AG09309 (cell line): Measurements from ENCODE around the gene KANSL2.

Experiments
- DNase-seq: peaks from one replicate; pipeline ENCODE4 v3.0.0-alpha.2; 2010; ENCODE audit warnings: low read depth
- H3K4me3 ChIP-seq: 2 replicates; pipeline ENCODE4 v1.5.1; 2011; ENCODE audit warnings: mild to moderate bottlenecking, low read depth, low read length, moderate library complexity; ENCODE audit not compliant: control insufficient read depth
- TF ChIP-seq, protein P1 (sequence below): IDR thresholded peaks from 2 replicates; pipeline ENCODE4 v1.5.1; 2011; ENCODE audit warnings: mild to moderate bottlenecking, low read depth, low read length, inconsistent platforms; ENCODE audit not compliant: insufficient read depth, control insufficient read depth; ENCODE audit errors: missing control alignments

KANSL2 gene

DNA sequence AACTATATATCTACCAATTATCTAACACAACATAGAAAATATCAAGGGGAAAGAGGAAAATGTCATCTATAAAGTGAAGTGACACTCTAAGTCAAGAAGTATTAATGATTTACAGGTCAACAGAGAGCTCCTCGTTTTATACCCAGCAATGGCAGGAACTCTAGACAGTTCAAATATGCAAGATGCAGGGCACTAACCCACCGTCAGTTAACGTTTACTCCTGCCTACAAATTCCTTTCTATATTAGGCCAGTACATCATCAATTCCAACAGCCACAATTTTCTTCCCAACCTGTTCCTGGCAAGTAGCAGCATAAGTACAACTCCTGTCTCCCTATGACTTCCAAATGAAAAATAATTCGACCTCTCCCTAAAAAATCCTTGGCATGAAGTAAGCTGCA lies 9.0 kb upstream of the KANSL2 start:
- DNase-seq: no peak
- TF ChIP-seq, protein P1, sequence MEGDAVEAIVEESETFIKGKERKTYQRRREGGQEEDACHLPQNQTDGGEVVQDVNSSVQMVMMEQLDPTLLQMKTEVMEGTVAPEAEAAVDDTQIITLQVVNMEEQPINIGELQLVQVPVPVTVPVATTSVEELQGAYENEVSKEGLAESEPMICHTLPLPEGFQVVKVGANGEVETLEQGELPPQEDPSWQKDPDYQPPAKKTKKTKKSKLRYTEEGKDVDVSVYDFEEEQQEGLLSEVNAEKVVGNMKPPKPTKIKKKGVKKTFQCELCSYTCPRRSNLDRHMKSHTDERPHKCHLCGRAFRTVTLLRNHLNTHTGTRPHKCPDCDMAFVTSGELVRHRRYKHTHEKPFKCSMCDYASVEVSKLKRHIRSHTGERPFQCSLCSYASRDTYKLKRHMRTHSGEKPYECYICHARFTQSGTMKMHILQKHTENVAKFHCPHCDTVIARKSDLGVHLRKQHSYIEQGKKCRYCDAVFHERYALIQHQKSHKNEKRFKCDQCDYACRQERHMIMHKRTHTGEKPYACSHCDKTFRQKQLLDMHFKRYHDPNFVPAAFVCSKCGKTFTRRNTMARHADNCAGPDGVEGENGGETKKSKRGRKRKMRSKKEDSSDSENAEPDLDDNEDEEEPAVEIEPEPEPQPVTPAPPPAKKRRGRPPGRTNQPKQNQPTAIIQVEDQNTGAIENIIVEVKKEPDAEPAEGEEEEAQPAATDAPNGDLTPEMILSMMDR: no peak
- H3K4me3 ChIP-seq: no peak overlapping the region

DNA sequence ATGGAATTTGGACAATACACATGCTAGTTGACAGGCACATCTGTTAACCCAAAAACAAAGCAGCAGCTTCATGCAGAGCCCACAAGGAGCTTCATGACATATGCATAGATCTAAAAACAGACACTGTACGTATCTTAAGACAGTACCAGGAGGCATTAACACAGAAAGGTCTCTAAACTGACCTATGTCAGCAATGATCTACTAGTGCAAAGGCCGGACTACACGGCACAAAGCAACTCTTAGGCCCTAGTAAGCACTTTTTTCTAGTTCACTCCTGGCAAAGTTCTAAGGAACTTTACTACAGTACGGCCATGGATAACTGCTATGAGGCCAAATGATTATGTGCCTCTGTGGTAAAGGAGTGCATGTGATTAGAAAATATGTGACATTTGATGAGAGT lies 8.4 kb upstream of the KANSL2 start:
- TF ChIP-seq, protein P1: no peak
- DNase-seq: no peak
- no peak overlapping the region for H3K4me3 ChIP-seq

DNA sequence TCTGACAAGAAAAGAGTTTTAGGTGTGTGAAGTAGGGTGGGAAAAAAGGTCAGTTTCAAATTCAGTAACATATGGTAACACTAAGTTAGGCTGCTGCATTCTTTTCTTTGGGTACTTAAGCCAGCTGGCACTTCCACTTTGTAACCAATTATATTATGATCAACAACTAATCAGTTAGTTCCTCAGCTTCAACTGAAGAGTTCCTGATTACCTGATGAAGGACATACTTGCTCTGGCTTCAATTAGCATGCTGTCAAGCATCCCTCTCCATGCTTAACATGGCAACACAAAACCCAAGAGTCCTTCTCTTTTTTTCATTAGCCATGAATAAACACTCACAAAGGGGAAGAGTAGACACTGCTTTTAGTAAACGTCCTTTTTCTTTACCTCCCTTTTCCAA lies 6.8 kb upstream of the KANSL2 start:
- DNase-seq: no peak
- TF ChIP-seq, protein P1: no peak
- no peak overlapping the region for H3K4me3 ChIP-seq

DNA sequence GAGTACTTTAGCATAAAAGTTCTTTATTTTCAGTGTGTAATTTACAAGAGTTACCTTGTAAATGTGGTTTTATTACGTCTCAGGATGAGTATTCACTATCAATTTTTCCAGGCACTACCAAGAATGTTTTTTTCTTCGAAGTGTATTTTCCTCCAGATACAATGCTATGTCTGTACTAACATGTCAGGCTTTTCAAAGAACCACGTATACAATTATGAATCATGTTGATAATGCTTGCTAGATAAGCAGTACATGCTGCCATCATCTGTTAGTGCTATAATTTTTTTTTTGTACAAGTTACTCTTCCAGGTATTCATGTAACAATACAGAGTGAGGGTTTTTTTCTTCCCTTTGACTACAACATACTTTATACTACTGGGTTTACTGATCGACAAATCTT lies 5.6 kb upstream of the KANSL2 start:
- no peak overlapping the region for H3K4me3 ChIP-seq
- no peak for DNase-seq
- TF ChIP-seq, protein P1: no peak

DNA sequence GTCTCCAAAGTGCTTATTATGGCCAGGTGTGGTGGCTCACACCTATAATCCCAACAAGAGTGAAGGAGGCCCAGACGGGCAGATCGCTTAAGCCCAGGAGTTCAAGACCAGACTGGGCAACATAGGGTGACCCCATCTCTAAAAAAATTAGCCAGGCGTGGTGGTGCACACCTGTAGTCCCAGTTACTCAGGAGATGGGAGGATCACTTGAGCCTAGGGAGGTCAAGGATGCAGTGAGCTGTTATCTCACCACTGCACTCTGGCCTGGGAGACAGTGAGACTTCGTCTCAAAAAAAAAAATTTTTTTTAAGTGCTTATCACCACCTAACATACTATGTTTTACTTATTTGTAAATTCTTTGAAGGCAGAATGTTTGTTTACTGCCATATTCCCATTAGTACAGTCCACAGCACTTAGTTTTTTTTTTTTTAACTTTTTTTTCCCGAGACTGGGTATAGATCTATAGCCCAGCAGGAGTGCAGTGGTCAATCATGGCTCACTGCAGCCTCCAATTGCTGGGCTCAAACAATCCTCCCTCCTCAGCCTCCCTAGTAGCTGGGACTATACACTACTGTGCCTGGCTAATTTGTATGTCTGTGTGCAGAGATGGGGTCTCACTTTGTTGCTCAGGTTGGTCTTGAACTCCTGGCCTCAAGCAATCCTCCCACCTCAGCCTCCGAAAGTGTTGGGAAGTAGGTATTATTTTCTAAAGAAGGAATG lies 4.7 kb upstream of the KANSL2 start:
- TF ChIP-seq, protein P1: no peak
- no peak for DNase-seq
- H3K4me3 ChIP-seq: no peak overlapping the region

DNA sequence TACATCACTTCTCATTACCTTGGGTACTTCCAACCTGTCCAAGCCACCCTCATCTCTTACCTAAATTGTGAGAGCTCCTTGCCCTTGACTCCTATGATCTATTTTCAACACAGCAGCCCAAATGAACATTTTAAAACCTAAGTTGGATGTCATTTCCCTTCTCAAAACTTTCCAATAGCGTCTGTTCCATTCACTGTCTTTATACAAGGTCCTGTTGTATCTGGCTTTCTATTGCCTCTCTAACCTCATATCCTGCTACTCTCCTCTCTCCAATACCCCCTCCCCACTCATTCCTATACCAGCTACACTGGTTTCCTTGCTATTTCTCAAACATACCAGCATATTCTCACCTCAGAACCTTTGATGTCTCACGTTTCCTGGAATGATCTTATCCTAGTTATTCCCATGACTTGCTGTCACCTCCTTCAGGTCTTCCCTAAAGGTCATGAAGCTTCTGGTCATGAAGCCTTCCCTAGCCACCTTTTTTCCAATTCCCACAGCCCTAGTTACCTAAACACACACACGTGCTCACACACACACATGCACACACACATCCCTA lies 4.1 kb upstream of the KANSL2 start:
- H3K4me3 ChIP-seq: no peak overlapping the region
- TF ChIP-seq, protein P1: no peak

More for the DNA sequence above, 4.1 kb upstream of the KANSL2 start:
- no peak for DNase-seq
